H9 (cell line): ENCODE measurements around the gene COQ8B. TPM values are rescaled to one million over a fixed set of nuclear protein-coding genes. Genes with fewer than 3 reads are reported as not detected.

Experiments
- DNase-seq: peaks from one replicate; pipeline ENCODE4 v3.0.0-alpha.2; 2017
- H2AFZ ChIP-seq: one replicate; pipeline ENCODE4 v1.6.1; 2013; ENCODE audit warnings: mild to moderate bottlenecking, low read length, control low read depth, moderate library complexity
- H2AK5ac ChIP-seq: 2 replicates; pipeline ENCODE4 v1.6.1; 2013; ENCODE audit warnings: low read length, control low read depth, mixed read lengths; ENCODE audit not compliant: insufficient read length
- H2BK120ac ChIP-seq: one replicate; pipeline ENCODE4 v1.6.1; 2013; ENCODE audit warnings: low read depth, mild to moderate bottlenecking, low read length, control low read depth, inconsistent platforms; ENCODE audit not compliant: poor library complexity, severe bottlenecking
- H2BK12ac ChIP-seq: 2 replicates; pipeline ENCODE4 v1.6.1; 2013; ENCODE audit warnings: low read length, control low read depth, mixed read lengths, low read depth; ENCODE audit not compliant: insufficient read length
- H2BK15ac ChIP-seq: 2 replicates; pipeline ENCODE4 v1.6.1; 2013; ENCODE audit warnings: low read depth, low read length, control low read depth
- H2BK20ac ChIP-seq: one replicate; pipeline ENCODE4 v1.6.1; 2013; ENCODE audit warnings: low read depth, mild to moderate bottlenecking, low read length, control low read depth, inconsistent platforms; ENCODE audit not compliant: poor library complexity, severe bottlenecking
- H2BK5ac ChIP-seq: 2 replicates; pipeline ENCODE4 v1.6.1; 2013; ENCODE audit warnings: low read length, control low read depth, mixed read lengths; ENCODE audit not compliant: insufficient read length
- H3K14ac ChIP-seq: 2 replicates; pipeline ENCODE4 v1.6.1; 2013; ENCODE audit warnings: low read length, control low read depth; ENCODE audit not compliant: insufficient read depth
- H3K18ac ChIP-seq: 2 replicates; pipeline ENCODE4 v1.6.1; 2013; ENCODE audit warnings: low read depth, mild to moderate bottlenecking, mixed read lengths, low read length, control low read depth; ENCODE audit not compliant: insufficient read length
- H3K23ac ChIP-seq: 2 replicates; pipeline ENCODE4 v1.6.1; 2013; ENCODE audit warnings: low read length, control low read depth, mixed read lengths, low read depth; ENCODE audit not compliant: insufficient read length
- H3K23me2 ChIP-seq: 2 replicates; pipeline ENCODE4 v1.6.1; 2013; ENCODE audit warnings: low read depth, mild to moderate bottlenecking, mixed read lengths, low read length, control low read depth; ENCODE audit not compliant: insufficient read length, poor library complexity, severe bottlenecking
- H3K27ac ChIP-seq: 2 replicates; pipeline ENCODE4 v1.5.1; 2013; ENCODE audit warnings: low read length, control low read depth, mixed read lengths, low read depth; ENCODE audit not compliant: insufficient read length
- H3K27me3 ChIP-seq: 2 replicates; pipeline ENCODE4 v1.6.1; 2013; ENCODE audit warnings: low read length, control low read depth, inconsistent platforms; ENCODE audit not compliant: insufficient read depth
- H3K4ac ChIP-seq: 2 replicates; pipeline ENCODE4 v1.6.1; 2013; ENCODE audit warnings: low read depth, mild to moderate bottlenecking, control low read depth, inconsistent platforms, low read length, moderate library complexity
- H3K4me1 ChIP-seq: 2 replicates; pipeline ENCODE4 v1.6.1; 2013; ENCODE audit warnings: low read length, control low read depth, inconsistent platforms; ENCODE audit not compliant: insufficient read depth
- H3K4me2 ChIP-seq: 2 replicates; pipeline ENCODE4 v1.6.1; 2013; ENCODE audit warnings: low read length, control low read depth, mixed read lengths; ENCODE audit not compliant: insufficient read length, insufficient read depth
- H3K56ac ChIP-seq: 2 replicates; pipeline ENCODE4 v1.6.1; 2013; ENCODE audit warnings: low read depth, mild to moderate bottlenecking, mixed read lengths, low read length, control low read depth; ENCODE audit not compliant: insufficient read length
- H3K79me1 ChIP-seq: 2 replicates; pipeline ENCODE4 v1.6.1; 2013; ENCODE audit warnings: low read depth, mild to moderate bottlenecking, moderate library complexity, low read length, control low read depth, inconsistent platforms; ENCODE audit not compliant: insufficient read depth, poor library complexity, severe bottlenecking
- H3K79me2 ChIP-seq: 2 replicates; pipeline ENCODE4 v1.6.1; 2013; ENCODE audit warnings: low read length, control low read depth, inconsistent platforms; ENCODE audit not compliant: insufficient read depth
- H3K9ac ChIP-seq: 2 replicates; pipeline ENCODE4 v1.6.1; 2013; ENCODE audit warnings: low read length, control low read depth, mixed read lengths; ENCODE audit not compliant: insufficient read length; ENCODE audit errors: extremely low read depth
- H3K9me3 ChIP-seq: one replicate; pipeline ENCODE4 v1.6.1; 2013; ENCODE audit warnings: low read depth, low read length, inconsistent platforms; ENCODE audit not compliant: control insufficient read depth
- H3T11ph ChIP-seq: one replicate; pipeline ENCODE4 v1.6.1; 2013; ENCODE audit warnings: mild to moderate bottlenecking, low read length, control low read depth, inconsistent platforms
- H4K20me1 ChIP-seq: one replicate; pipeline ENCODE4 v1.6.1; 2013; ENCODE audit not compliant: control insufficient read depth, insufficient read length, insufficient read depth
- H4K5ac ChIP-seq: 2 replicates; pipeline ENCODE4 v1.6.1; 2013; ENCODE audit warnings: low read depth, mild to moderate bottlenecking, mixed read lengths, low read length, control low read depth; ENCODE audit not compliant: insufficient read length
- H4K8ac ChIP-seq: replicated peaks from 2 replicates; pipeline ENCODE4 v1.6.1; 2013; ENCODE audit warnings: low read length, control low read depth, mixed read lengths, low read depth; ENCODE audit not compliant: insufficient read length
- H4K91ac ChIP-seq: 2 replicates; pipeline ENCODE4 v1.6.1; 2013; ENCODE audit warnings: low read depth, mild to moderate bottlenecking, moderate library complexity, mixed read lengths, low read length, control low read depth; ENCODE audit not compliant: insufficient read length
- H3K27ac Mint-ChIP-seq, 3 experiments: 2 replicates in 2 of 3; 3 replicates in 1 of 3; pipeline ENCODE4 v1.8.0; 2020 to 2021; ENCODE audit warnings: mixed read lengths in 3 of 3, mild to moderate bottlenecking in 1 of 3, moderate library complexity in 1 of 3
- H3K27me3 Mint-ChIP-seq: 2 replicates; pipeline ENCODE4 v1.8.0; 2021; ENCODE audit warnings: low read depth, mild to moderate bottlenecking, moderate library complexity, mixed read lengths
- H3K36me3 Mint-ChIP-seq, 3 experiments: 2 replicates in 2 of 3; 3 replicates in 1 of 3; pipeline ENCODE4 v1.8.0; 2020 to 2021; ENCODE audit warnings: low read depth in 3 of 3, mixed read lengths in 3 of 3; ENCODE audit not compliant: insufficient read depth in 1 of 3
- H3K4me1 Mint-ChIP-seq, 2 experiments: 2 replicates each; pipeline ENCODE4 v1.8.0; 2020; ENCODE audit warnings: mixed read lengths in 2 of 2
- H3K4me3 Mint-ChIP-seq, 2 experiments: 2 replicates in 1 of 2; 3 replicates in 1 of 2; pipeline ENCODE4 v1.8.0; 2020 to 2021; ENCODE audit warnings: mild to moderate bottlenecking in 2 of 2, mixed read lengths in 2 of 2, moderate library complexity in 1 of 2
- H3K9me3 Mint-ChIP-seq, 2 experiments: 2 replicates in 1 of 2; 3 replicates in 1 of 2; pipeline ENCODE4 v1.8.0; 2020; ENCODE audit warnings: mild to moderate bottlenecking in 2 of 2, mixed read lengths in 2 of 2, moderate library complexity in 1 of 2
- CTCF ChIP-seq: fragments of 200-600 bp; sonication (generic); conservative IDR thresholded peaks from 3 replicates; pipeline ENCODE4 v1.8.0; 2021; ENCODE audit warnings: antibody characterized with exemption, mild to moderate bottlenecking
- WGBS: extraction: QIAGEN DNeasy Blood & Tissue Kit; methylation state at CpG from one replicate; pipeline ENCODE4 v1.1.7; 2013; ENCODE audit warnings: missing lambda C conversion rate, low lambda C conversion rate, mixed read lengths; ENCODE audit not compliant: insufficient read length; ENCODE audit errors: extremely low coverage; 5-methylcytosine and 5-hydroxymethylcytosine counted together
- total RNA-seq: library from RNA; stranded (reverse); gene quantifications from 2 replicates; pipeline ENCODE4 v1.2.1, GENCODE V29; 2021

Gene COQ8B
- total RNA-seq, 1 experiment from 2014 or later: 40.5 TPM

- peaks cover 13% of the 10 kb centered on the region for H3K27me3 Mint-ChIP-seq
- no peak overlapping the region for H2BK15ac ChIP-seq
- no peak overlapping the region for H2BK12ac ChIP-seq
- H3K23me2 ChIP-seq: no peaks in the 10 kb centered on the region
- H4K20me1 ChIP-seq: no peaks in the 10 kb centered on the region
- H3K56ac ChIP-seq: no peak overlapping the region
- H3K79me2 ChIP-seq: no peaks in the 10 kb centered on the region
- no peak overlapping the region; a peak in 1 of 7 replicates for H3K27ac Mint-ChIP-seq
- TF ChIP-seq CTCF: no peak
- H2AK5ac ChIP-seq: no peak overlapping the region
- no peak overlapping the region for H3K14ac ChIP-seq
- no peaks in the 10 kb centered on the region for H3K79me1 ChIP-seq
- H2BK120ac ChIP-seq: no peak overlapping the region
- DNase-seq: no peak
- H3K27me3 ChIP-seq: no peaks in the 10 kb centered on the region
- no peak overlapping the region for H4K8ac ChIP-seq
- H3K18ac ChIP-seq: no peak overlapping the region
- no peak overlapping the region for H3K23ac ChIP-seq
- H4K91ac ChIP-seq: no peak overlapping the region
- H3K9me3 Mint-ChIP-seq: no peaks in the 10 kb centered on the region
- H3K27ac ChIP-seq: no peak overlapping the region
- no peak overlapping the region for H3K4ac ChIP-seq
- H2BK20ac ChIP-seq: no peak overlapping the region
- no peak overlapping the region for H4K5ac ChIP-seq
- no peak overlapping the region for H3K9ac ChIP-seq
- no peak overlapping the region for H3T11ph ChIP-seq
- no peak overlapping the region for H3K4me2 ChIP-seq
- H2BK5ac ChIP-seq: no peak overlapping the region
- WGBS: no CpG with 5 or more reads among the region's 14 CpGs
- H3K9me3 ChIP-seq: no peaks in the 10 kb centered on the region
- H3K36me3 Mint-ChIP-seq: peaks cover 19 to 36% (median 33%) of the 10 kb centered on the region in 3 experiments; a peak in 6 of 7 replicates
- no peaks in the 10 kb centered on the region for H3K4me1 ChIP-seq
- H3K4me1 Mint-ChIP-seq: peaks cover 5 to 8% of the 10 kb centered on the region in 2 experiments
- no peak overlapping the region for H3K4me3 Mint-ChIP-seq
- H2AFZ ChIP-seq: no peak overlapping the region
Observed at GRCh38 chr19:40666803-40667438, 49.8 kb downstream of the COQ8B start.
